8988T (cell line): ENCODE data around the gene TEX10.
"Not testable (repeated sequence)": the region's sequence is repeated elsewhere in the genome, so short reads cannot be mapped to it uniquely, and the experiment has no call there.

Experiments
- DNase-seq: peaks from one replicate; pipeline ENCODE4 v3.0.0; 2011

TEX10 gene

DNA sequence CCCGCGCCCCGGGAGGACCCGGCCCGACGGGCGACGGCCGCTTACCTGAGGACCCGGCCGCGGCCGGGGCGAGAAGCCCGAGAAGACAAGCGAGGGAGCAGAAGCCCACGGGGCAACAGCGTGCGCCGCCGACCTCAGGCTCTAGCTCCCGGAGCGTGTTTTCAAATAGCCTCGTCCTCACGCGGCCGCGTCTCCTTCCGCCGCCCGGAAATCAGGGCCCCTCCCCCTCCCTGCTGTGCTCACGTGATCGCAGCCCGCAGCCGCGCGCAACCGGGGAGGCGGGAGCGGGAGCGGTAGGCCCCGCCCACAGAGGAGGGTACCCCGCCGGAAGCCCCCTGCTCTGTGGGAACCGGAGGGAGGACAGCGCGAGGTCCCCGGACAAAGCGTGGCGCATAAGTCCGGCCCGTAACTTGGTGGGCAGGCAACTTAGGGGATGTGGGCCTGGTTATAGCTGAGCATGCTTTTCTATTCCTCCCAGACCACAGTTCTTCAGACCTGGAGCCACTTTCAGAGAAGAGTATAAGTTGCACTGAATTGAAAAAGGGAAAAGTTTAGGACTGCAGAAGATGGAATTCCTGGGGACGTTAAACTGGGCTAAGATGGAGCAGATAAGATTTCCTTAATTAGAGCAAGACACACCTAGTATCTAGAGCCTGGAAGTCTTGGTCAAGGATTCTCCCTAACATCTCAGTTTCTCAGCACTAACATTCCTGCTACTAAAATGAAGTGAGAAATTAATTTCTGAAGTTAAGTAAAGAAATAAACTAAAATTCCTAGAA lies at the start of gene TEX10:
TEX10 (minus strand) TSS at position 216 of the 779 bp plus-strand sequence. CDS start 3,579 bp downstream, outside the sequence.
- peak; percentile 77 for DNase-seq

DNA sequence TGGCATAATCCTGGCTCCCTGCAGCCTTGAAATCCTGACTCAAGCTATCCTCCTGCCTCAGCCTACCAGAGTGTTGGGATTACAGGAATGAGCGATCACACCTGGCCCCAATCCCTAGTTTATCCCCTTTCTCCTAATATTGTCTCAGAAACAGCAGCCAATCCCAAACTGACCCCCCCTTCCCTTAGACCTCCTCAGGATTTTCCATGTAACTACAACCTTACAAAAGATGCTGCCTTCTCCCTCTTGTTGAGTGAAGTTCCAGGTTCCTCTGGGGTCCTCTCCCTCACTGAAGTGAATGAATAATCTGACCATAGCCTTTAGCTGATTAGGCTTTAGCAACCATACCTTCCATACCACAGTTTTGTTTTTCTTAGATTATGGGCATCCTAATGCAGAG lies 48.3 kb upstream of the TEX10 start:
- DNase-seq: no peak

DNA sequence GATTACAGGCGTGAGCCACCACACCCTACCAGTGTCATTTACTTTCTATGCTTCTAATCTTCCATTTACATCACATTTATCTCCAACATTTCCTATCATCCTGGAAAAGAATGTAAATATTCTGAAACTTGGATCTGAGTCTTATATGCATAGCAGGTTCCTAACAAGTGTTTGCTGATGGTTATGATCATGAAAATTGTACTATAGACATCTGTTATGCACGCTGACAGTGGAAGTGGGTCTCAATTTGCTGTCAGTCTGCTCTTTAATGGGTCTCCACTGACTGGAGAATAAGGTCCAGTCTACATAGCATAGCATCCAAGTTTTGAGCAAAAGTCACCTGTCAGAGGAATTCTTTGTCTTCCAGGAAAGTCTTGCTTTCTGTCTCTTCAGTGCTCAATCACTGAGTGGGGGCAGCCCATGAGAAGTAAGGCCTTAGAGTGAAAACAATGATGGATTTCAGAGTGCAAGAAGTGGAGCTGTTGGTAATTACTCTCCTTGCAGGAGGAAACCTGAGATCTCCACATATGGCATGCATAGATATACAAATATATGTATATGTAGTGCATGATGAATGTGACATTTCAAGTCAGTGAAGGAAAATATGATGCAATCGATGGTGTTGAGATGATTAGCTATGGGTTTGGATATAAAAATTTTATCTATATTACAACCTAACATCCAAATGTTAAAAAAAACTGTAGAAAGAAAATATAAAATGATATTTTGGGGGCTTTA lies 45.0 kb upstream of the TEX10 start:
- DNase-seq: no peak

DNA sequence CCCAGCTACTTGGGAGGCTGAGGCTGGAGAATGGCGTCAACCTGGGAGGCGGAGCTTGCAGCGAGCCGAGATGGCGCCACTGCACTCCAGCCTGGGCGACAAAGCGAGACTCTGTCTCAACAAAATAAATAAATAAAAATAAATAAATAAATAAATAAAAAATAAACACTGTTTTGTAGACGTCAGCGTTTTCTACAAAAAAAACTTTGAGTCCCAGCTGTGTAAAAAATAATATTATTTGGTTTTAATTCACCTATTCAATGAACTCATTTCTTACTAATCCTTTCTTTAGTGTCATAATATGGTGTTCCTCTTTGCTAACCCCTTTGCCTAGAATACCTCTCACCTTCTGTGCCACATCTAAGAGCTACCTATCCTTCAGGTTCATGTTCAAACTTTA lies 44.0 kb upstream of the TEX10 start:
- no peak for DNase-seq

DNA sequence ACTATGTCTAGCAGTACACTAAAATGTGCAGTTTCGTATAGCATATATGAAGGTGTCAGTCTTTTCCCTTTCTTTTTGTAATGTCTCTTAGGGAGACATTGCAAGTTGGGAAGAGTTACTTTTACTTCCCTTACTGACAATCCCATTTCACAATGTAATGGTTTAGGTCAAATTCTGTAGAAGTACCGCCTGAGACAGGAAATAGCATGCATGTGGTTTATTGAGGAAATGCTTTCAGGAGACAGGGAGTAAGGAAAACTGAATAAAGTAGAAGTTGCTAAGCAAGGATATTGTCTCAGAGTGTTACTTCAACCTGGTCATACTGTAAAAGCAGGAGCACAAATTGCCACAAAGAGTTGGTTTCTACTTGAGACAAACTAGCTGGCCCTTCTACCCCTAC lies 42.1 kb upstream of the TEX10 start:
- DNase-seq: no peak

DNA sequence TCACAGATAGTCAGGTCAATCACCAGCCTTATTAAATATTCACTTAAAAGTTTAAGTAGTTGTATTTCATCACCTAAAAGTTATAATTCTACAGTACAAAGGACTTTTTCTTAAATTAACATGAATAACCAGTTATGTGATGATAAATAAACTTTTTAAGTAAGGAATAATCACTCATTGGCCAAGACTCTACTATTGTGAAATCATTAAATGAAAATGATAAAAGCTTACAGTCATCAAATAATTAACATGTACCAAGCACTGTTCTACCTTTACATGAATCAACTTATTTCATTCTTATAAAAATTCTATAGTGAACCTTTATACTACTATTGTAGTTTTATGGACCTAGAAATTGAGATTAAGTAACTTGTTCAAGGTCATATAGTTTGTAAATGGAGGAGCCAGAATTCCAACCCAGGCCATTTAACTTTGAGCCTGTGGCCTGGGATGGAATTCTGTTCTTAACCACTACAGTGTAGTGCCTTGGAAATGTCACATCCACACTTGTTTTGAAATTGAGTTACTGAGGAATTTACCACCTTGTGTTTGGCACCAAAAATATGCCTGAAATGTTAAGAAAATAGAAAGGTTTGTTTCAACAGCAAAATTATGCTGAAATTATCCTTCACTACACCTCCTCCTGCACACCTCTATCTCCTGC lies 41.4 kb upstream of the TEX10 start:
- DNase-seq: no peak

DNA sequence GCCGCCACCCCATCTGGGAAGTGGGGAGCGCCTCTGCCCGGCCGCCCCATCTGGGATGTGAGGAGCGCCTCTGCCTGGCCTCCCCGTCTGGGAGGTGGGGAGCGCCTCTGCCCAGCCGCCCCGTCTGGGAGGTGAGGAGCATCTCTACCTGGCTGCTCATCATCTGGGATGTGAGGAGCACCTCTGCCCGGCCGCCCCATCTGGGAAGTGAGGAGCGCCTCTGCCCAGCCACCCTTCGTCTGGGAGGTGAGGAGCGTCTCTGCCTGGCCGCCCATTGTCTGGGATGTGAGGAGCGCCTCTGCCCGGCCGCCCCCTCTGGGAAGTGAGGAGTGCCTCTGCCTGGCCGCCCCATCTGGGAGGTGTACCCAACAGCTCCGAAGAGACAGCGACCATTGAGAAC lies 40.2 kb upstream of the TEX10 start:
- not testable (repeated sequence) for DNase-seq

DNA sequence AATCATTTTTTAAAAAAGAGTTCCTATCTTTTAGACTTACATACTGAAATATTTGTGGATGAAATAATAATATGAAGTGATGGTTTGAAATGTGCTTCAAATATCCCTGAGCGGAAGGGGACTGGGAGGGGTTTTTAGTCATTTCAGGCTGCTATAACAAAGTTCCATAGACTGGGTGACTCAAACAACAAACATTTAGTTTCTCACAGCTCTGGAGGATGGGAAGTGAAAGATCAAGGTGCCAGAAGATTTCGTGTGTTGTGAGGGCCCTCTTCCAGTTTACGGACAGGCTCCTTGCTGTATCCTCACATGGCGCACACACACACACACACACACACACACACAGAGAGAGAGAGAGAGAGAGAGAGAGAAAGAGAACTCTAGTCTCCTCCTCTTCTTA lies 27.1 kb upstream of the TEX10 start:
- DNase-seq: no peak

DNA sequence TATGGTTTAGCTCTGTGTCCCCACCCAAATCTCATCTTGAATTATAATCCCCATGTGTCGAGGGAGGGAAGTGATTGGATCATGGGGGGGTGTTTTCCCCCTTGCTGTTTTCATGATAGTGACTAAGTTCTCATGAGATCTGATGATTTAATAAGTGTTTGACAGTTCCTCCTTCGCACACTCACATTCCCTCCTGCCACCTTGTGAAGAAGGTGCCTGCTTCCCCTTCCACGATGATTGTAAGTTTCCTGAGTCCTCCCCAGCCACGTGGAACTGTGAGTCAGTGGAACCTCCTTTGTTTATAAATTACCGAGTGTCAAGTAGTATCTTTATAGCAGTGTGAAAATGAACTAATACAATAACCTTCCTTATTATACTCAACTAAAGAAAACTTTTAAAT lies 24.3 kb upstream of the TEX10 start:
- no peak for DNase-seq

DNA sequence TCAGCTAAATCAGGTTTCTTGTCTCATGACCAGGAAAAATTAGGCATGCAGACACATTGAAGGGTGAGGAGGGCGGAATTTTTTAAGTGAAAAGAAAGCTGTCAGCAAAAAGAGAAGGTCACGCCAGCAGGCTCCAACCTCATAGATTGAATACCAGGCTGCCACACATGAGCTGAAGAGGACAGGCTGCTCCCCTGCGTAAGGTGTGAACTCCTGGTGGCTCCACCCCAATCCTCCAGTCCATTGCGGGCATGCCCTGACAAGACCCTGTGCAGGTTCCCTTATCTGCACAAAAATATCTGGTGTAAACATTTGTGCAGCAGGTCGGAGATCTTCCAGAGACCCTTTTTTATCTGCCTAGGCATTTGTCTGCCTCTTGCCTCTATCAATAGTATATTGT lies 22.9 kb upstream of the TEX10 start:
- DNase-seq: no peak

DNA sequence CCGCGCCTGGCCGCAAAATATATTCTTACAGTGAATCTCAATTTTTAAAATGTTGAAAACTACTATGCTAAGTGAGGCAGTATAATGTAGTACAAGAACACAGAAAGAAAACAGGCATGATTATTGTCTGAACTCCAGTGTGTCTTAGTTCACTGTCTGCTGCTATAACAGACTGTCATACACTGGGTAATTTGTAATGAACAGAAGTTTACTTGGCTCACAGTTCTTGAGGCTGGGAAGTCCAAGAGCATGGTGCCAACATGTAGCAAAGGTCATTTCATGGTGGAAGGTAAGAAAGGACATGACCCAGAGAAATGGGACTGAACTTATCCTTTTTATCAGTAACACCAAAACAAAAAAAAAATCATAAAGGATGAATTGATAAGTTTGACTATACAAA lies 19.9 kb upstream of the TEX10 start:
- no peak for DNase-seq

DNA sequence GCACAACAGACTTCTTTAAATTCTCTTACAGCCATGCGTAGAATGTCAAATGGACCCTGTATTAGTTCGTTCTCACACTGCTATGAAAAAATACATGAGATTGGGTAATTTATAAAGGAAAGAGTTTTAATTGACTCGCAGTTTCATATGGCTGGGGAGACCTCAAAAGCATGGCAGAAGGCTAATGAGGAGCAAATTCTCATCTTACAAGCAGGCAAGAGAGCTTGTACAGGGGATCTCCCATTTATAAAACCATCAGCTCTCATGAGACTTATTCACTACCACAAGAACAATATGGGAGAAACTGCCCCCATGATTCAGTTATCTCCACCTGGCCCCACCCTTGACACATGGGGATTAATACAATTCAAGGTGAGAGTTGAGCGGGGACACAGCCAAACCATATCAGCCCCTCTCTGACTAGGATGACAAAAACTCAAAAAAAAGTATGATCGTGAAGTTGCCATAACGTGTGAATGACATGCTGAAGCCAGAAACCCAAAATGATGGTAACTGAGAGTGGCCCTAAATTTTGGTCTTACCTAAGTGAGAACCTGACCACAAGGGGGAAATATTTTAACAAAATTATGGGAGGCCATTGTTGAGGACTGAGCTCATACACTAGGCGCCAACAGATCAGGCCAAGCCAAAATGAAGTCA lies 17.5 kb upstream of the TEX10 start:
- no peak for DNase-seq

DNA sequence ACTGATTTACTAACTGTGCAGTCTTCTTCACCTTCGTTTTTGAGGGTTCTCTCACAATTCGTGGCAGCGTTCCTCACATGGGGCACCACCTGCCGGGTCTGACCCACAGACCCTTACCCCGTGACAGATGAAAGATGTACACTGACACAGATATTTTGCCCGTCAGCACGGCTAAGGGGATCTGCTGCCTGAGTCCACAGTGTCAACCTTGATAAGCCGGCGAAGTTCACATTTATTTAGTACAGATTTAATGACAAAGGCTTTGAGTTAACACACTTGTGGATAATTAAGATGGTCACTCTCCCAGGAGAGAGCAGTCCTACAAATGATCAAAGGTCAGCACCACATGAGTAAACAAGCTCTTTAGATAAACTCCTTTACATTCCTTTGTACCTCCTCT lies 15.9 kb upstream of the TEX10 start:
- DNase-seq: no peak

DNA sequence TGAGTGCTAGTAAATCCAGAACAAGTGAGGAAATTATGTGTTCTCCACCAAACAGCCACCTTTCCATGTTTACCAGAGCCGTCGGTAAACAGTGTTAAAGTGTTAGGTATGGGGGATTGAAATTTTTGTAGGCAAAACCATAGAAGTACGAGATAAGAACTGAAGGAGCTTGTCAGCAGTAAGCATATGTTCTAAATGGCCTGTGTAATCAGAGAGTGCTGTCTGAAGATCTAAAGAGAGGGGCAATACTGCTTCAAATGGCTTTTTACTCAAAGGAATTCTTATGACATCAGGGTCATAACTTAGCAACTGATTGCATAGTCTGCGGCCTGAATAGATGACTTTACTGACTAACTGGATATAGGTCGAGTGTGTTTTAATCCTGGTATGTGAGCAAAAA lies 13.4 kb upstream of the TEX10 start:
- DNase-seq: no peak

DNA sequence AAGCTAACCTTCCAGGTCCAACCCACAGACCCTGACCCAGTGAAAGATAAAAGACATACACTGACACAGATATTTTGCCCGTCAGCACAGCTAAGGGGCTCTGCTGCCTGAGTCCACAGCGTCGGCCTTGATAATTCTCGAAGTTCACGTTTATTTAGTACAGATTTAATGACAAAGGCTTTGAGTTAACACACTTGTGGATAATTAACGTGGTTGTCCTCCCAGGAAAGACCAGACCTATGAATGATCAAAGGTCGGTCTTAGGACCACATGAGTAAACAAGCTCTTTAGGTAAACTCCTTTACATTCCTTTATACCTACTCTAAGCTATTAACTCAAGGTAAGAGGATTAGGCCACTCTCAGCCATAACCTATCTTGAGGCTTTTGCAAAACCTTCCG lies 11.3 kb upstream of the TEX10 start:
- no peak for DNase-seq

DNA sequence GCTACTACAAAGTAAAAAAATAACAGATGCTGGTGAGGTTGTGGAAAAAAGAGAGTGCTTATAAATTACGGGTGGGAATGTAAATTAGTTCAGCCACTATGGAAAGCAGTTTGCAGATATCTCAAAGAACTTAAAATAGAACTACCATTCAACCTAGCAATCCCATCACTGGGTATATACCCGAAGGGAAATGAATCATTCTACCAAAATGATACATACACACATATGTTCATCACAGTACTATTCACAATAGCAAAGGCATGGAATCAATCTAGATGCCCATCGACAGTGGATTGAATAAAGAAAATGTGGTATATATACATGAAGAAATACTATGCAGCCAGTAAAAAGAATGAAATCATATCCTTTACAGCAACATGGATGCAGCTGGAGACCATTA lies 6.3 kb upstream of the TEX10 start:
- DNase-seq: no peak

DNA sequence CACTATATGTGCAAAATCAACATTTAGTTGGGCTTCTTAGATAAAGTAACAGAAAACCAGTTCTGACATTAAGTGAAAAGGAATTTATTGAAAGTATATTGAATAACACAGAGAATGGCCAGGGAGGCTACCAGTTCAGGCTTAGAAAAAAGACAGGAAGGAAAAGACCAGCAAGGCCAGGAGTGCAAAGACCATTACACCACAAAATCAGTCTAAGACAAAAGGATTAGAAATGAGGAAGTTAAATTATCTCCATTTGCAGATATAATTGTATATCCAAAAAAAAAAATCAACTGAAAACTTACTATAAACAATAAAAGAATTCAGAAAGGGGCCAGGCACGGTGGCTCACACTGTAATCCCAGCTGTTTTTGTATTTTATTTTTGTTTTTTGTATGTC lies 4.8 kb upstream of the TEX10 start:
- DNase-seq: no peak

DNA sequence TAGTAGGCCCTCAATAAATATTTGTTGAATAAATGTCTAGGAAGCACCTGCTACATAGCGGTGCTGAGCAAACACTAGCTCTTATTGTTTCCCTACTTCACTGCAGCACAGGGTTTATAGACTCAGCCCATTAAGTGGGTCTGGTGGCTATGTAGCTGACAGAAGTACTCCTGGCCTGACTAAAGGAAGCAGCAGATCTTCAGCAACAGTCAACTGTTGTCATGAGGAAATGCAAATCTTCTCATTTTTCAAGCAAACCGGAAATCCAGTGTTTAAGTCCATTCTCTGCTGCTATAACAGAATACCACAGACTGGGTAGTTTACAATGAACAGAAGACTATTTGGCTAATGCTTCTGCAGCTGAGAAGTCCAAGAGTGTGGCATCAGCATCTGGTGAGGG lies 2.8 kb upstream of the TEX10 start:
- DNase-seq: no peak

DNA sequence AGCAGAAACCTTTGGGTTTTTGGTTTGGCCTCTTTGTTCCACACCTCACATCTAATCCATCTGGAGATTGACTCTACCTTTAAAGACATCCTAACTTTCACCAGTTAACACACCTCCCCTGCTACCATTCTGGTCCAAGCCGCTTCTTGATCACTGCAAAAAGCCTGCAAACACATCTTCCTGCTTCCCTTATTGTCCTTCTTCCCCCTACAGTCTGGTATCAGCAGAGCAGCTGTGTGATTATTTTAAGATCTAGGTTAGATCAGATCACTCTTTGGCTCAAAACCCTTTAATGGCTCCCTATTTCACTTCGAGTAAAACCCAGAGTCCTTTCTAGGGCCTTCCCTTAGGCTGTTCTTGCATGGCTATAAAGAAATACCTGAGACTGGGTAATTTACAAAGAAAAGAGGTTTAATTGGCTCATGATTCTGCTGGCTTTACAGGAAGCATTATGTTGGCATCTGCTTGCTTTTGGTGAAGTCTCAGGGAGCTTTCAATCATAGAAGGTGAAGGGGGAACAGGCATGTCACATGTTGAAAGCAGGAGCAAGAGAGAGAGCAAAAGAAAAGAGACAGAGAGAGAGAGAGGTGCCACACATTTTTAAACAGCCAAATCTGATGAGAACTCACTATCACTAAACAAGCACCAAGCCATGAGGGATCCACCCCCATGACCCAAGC lies 1.5 kb upstream of the TEX10 start:
- no peak for DNase-seq

DNA sequence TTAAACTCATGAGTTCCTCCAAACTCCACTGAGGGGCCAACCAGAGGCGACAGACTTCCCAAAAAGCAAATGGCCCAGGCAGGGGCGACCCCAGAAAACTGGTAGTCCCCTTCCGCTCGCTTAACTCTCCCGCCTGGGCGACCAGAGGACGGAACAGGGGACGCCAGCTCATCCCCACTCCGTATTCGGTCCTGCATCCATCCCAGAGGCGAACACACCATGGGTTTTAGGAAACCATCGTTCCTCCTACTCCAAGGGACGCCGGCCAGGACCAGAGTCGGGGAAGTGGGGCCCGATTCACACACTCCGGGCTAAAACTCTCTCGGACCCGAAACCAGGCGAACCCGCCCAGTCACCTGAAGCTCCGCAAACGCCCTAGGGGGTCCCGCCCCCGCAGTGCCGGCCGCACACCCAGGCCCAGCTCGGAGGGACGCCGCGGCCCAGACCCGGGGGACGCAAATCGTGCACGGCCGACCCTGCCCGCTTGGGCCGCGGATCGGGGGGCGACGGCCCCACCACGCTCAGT lies 478 bp downstream of the TEX10 start:
- no peak for DNase-seq

DNA sequence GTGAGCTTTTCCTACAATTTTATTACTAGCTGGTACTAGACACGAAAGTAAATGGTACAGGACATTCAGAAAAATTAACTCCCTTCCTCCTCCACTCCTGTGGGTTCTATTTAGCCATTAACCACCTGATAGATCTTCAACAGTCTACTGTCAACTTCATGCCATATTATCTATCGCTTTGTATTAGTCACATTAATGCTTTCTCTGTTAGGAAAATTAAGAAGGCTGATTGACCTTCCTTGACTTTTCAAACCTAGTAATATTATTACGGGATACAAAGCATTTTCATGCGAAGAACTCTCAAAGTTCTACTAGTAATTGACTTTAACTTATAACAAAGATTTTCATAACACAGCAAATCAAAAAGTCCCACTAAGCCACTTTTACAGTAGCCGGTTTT lies 1.2 kb downstream of the TEX10 start:
- no peak for DNase-seq

DNA sequence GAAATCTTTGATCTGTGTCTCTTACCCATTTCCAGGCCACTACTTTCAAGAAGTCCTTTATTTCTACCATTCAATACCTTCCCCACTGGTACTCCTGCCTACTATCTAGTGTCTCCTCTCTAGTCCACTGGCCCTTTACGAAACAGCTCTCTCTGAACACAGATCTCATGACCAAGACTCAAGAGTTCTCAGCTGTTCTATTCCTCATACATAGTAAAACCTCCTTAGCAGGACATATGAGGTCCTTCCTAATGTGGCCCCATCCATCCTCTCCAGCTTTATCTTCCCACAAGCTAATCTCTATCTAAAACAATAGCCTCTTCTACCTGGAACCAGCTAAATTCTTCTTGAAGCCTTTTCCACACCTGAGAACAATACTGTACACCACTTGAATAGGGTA lies 2.6 kb downstream of the TEX10 start:
- DNase-seq: no peak

DNA sequence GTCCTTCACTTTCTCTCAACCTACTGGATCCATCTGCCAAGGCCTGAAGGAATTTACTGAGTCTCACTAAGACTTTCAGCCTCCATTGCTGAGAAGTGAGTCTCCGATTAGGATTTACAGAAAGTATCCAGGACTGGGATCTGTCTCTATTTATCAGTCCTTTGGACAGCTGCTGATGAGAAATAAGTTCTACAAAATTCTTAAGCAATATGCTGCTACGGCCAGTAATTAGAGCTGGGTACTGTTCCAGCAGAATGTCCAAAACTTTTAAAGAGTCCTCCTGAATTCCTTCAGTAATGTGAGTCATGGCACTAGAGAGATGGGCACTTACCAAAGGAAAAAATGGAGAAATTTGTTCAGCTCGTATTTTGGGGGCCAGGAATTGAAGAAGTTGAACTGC lies 5.9 kb downstream of the TEX10 start:
- no peak for DNase-seq
